ENCODE data around the gene TOLLIP.

Gene TOLLIP

GRCh38 chr11:1228101-1228821, 81.2 kb downstream of the TOLLIP start:
- no peak for TF ChIP-seq ESRRG (CRISPR knock-in tag; IDR thresholded peaks at IDR 0.05)
- no peak for TF ChIP-seq SNAI2 (CRISPR knock-in tag; IDR thresholded peaks at IDR 0.05)
- no peak for TF ChIP-seq CSRNP3 (CRISPR knock-in tag; IDR thresholded peaks at IDR 0.05)
- TF ChIP-seq OSR1 (CRISPR knock-in tag; IDR thresholded peaks at IDR 0.05) = no peak
- TF ChIP-seq CREB5 (CRISPR knock-in tag; IDR thresholded peaks at IDR 0.05; ENCODE audit: low read depth) = no peak
- TF ChIP-seq GLIS3 (CRISPR knock-in tag; IDR thresholded peaks at IDR 0.05) = no peak
- no peak for TF ChIP-seq POU6F1 (CRISPR knock-in tag; IDR thresholded peaks at IDR 0.05; ENCODE audit: borderline replicate concordance, low read depth)
- no peak for TF ChIP-seq ISL1 (CRISPR knock-in tag; IDR thresholded peaks at IDR 0.05)
- TF ChIP-seq ZFP3 (CRISPR knock-in tag; IDR thresholded peaks at IDR 0.05) = no peak
- no peak for TF ChIP-seq PPARA (CRISPR knock-in tag; IDR thresholded peaks at IDR 0.05; ENCODE audit: borderline replicate concordance)
- TF ChIP-seq TOX (CRISPR knock-in tag; IDR thresholded peaks at IDR 0.05; ENCODE audit: borderline replicate concordance) = no peak
- TF ChIP-seq ZNF70 (CRISPR knock-in tag; IDR thresholded peaks at IDR 0.05) = no peak
- TF ChIP-seq, protein P1, sequence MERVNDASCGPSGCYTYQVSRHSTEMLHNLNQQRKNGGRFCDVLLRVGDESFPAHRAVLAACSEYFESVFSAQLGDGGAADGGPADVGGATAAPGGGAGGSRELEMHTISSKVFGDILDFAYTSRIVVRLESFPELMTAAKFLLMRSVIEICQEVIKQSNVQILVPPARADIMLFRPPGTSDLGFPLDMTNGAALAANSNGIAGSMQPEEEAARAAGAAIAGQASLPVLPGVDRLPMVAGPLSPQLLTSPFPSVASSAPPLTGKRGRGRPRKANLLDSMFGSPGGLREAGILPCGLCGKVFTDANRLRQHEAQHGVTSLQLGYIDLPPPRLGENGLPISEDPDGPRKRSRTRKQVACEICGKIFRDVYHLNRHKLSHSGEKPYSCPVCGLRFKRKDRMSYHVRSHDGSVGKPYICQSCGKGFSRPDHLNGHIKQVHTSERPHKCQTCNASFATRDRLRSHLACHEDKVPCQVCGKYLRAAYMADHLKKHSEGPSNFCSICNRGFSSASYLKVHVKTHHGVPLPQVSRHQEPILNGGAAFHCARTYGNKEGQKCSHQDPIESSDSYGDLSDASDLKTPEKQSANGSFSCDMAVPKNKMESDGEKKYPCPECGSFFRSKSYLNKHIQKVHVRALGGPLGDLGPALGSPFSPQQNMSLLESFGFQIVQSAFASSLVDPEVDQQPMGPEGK (CRISPR knock-in tag; IDR thresholded peaks at IDR 0.05; ENCODE audit: borderline replicate concordance) = no peak
- no peak for TF ChIP-seq ZFP30 (CRISPR knock-in tag; IDR thresholded peaks at IDR 0.05)
- ATAC-seq = no peak

DNA sequence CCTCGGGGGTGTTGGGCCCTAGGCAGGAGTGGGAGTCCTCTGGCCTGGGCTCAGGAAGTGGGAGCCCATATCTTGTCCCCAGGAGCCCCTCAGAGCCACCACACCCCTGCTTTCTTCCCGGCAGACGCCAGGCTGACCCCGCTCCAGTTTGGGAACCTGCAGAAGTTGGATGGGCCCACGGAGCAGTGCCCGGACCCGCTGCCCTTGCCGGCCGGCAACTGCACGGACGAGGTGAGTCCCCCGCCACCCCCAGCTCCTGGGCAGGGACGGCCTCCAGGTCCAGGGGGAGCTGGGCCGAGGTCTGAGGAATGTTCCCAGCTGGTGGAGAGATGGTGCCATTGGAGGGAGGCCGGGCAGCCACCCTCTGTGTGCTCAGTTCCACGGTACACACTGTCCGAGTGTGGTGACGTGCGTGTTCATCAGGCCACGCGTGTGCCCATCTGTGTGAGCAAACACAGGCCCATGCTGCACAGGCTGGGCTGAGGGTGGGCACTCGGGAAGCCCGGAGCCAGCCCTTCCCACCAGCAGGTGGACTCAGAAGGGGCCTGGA, 81.8 kb downstream of the TOLLIP start:
- TF ChIP-seq ESRRG (CRISPR knock-in tag; IDR thresholded peaks at IDR 0.05) = no peak
- TF ChIP-seq ZNF565 (CRISPR knock-in tag; conservative IDR thresholded peaks at IDR 0.05; ENCODE audit: low read depth) = no peak
- TF ChIP-seq ZNF8 (CRISPR knock-in tag; IDR thresholded peaks at IDR 0.05) = no peak
- no peak for TF ChIP-seq ZFP3 (CRISPR knock-in tag; IDR thresholded peaks at IDR 0.05)
- no peak for TF ChIP-seq ZFP30 (CRISPR knock-in tag; IDR thresholded peaks at IDR 0.05)
- TF ChIP-seq CSRNP3 (CRISPR knock-in tag; IDR thresholded peaks at IDR 0.05) = no peak
- no peak for TF ChIP-seq ZC3H10 (CRISPR knock-in tag; IDR thresholded peaks at IDR 0.05)
- no peak for TF ChIP-seq TOX (CRISPR knock-in tag; IDR thresholded peaks at IDR 0.05; ENCODE audit: borderline replicate concordance)
- TF ChIP-seq CSDC2 (CRISPR knock-in tag; IDR thresholded peaks at IDR 0.05) = no peak
- TF ChIP-seq OSR1 (CRISPR knock-in tag; IDR thresholded peaks at IDR 0.05) = no peak
- TF ChIP-seq ZNF70 (CRISPR knock-in tag; IDR thresholded peaks at IDR 0.05) = no peak
- no peak for TF ChIP-seq ARNTL (CRISPR knock-in tag; IDR thresholded peaks at IDR 0.05; ENCODE audit: borderline replicate concordance, low read depth)
- TF ChIP-seq GLIS3 (CRISPR knock-in tag; IDR thresholded peaks at IDR 0.05) = no peak
- TF ChIP-seq CREB5 (CRISPR knock-in tag; IDR thresholded peaks at IDR 0.05; ENCODE audit: low read depth) = no peak
- TF ChIP-seq, protein P1 (CRISPR knock-in tag; IDR thresholded peaks at IDR 0.05; ENCODE audit: borderline replicate concordance) = no peak
- no peak for ATAC-seq
